ENCODE measurements around the gene NFE2L2. TPM values are rescaled to one million over a fixed set of nuclear protein-coding genes. Genes with fewer than 3 reads are reported as not detected.
"Not testable (repeated sequence)": the region's sequence is repeated elsewhere in the genome, so short reads cannot be mapped to it uniquely, and the experiment has no call there.

Gene NFE2L2
- total RNA-seq, 1 donor = 36.1 TPM

- DNase-seq (ENCODE audit: low read depth in 2 of 3, low spot score in 2 of 3) = peak in 2 of 3 donors; percentile 83 to 94
Observed at GRCh38 chr2:177239932-177240630, 24.4 kb downstream of the NFE2L2 start.

- DNase-seq (ENCODE audit: low read depth in 2 of 3, low spot score in 2 of 3) = no peak
Observed at GRCh38 chr2:177239053-177239452, 25.5 kb downstream of the NFE2L2 start.

GRCh38 chr2:177237932-177238331 lies 26.6 kb downstream of the NFE2L2 start:
- no peak for DNase-seq (ENCODE audit: low read depth in 2 of 3, low spot score in 2 of 3)

DNA sequence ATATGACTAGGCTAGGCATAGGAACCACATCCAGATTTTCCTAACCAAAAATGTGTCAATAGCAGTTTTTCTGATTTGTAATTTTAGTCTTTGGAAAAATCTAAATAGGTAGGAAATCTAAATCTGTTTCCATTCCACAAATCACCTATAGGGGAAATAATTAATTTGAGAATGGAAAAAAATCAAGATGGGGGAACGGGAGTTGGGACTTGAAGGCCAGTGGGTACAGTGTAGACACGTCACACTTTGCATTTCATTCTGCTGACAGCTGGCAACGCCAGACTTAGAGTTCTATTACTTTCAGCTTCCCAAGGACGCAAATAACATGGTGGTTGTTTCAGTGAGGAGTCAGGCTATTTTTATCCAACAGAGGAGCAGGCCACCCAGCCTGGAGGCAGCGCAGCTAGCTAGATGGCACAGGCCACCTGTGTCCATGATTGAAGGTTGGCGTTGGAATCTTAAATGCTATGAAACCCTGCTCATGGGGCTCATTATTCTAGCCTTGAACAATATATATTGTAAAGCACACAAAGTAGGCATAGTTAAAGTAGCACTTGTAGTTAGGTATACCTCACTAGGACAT lies 28.6 kb downstream of the NFE2L2 start:
- no peak for DNase-seq (ENCODE audit: low read depth in 2 of 3, low spot score in 2 of 3)

- no peak for DNase-seq (ENCODE audit: low read depth in 2 of 3, low spot score in 2 of 3)
Observed at GRCh38 chr2:177234267-177234666, 30.3 kb downstream of the NFE2L2 start.

DNA sequence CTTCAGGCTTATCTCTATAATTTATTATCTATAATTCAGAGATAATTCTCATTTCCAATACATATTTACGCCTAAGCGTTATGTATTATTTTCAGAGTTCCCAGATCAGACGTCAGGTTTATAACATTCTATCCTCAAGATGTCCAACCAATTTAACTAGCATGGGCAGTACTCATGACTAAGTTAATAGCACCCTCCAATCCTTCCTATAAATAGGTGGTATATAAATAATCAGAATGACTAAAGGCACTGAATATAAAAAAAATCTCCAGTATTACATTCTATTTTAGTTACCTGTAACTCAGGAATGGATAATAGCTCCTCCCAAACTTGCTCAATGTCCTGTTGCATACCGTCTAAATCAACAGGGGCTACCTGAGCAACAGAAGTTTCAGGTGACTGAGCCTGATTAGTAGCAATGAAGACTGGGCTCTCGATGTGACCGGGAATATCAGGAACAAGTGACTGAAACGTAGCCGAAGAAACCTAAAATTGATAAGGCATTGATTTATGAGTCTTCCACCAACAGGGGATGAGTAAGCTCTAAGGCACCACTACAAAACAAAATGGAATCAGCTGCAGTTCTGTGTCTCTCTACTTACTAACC lies 32.3 kb downstream of the NFE2L2 start:
- no peak for DNase-seq (ENCODE audit: low read depth in 2 of 3, low spot score in 2 of 3)

DNA sequence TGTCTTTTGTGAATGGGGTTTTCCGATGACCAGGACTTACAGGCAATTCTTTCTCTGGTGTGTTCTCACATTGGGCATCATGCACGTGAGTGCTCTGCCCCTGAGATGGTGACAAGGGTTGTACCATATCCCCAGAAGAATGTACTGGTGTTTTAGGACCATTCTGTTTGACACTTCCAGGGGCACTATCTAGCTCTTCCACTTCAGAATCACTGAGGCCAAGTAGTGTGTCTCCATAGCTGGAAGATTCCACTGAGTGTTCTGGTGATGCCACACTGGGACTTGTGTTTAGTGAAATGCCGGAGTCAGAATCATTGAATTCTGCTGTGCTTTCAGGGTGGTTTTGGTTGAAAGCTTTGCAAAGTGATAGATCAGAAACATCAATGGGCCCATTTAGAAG lies 33.3 kb downstream of the NFE2L2 start:
- DNase-seq (ENCODE audit: low read depth in 2 of 3, low spot score in 2 of 3) = no peak

GRCh38 chr2:177229442-177230242 lies 34.9 kb downstream of the NFE2L2 start:
- no peak for DNase-seq (ENCODE audit: low read depth in 2 of 3, low spot score in 2 of 3)

- no peak for DNase-seq (ENCODE audit: low read depth in 2 of 3, low spot score in 2 of 3)
Observed at GRCh38 chr2:177225965-177226360, 38.6 kb downstream of the NFE2L2 start.

DNA sequence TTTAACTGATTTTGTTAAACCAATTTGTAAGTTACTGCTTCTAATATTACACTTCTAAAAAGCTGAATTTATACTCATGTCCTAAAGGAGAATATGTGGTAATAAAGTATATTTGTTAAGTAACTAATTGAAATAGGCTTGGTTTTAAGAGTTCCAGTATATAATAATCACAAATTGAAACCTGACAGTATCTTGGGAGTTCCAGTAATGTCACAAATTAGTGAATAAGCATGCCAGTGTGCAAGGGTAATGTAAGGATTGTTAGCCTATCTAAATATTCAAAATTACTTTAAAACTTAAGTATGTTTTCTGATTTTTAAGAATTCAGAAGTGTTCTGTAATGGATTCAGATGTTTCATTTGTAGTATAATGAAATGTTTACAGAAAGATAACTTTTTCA lies 41.1 kb downstream of the NFE2L2 start:
- not testable (repeated sequence) for DNase-seq (ENCODE audit: low read depth in 2 of 3, low spot score in 2 of 3)

DNA sequence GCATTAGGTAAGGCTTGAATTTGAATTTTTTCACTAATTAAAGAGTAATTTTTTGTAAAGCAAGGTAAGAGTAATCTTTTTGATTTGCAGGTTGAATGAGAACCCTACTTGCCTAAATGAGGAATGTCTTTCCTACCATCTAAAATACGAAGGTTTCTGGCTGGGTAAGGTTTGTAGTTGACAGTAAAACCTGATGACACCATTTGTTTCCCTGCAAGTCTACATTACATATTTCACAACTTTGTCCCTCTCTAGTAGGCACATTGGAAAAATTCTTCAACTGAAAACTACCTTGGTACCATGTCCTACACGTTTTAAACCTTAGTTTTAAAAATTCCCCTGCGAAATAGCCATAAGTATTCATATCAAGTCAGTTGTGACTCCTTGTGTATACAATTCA lies 42.6 kb downstream of the NFE2L2 start:
- no peak for DNase-seq (ENCODE audit: low read depth in 2 of 3, low spot score in 2 of 3)

- DNase-seq (ENCODE audit: low read depth in 2 of 3, low spot score in 2 of 3) = no peak
Observed at GRCh38 chr2:177221534-177221933, 43.0 kb downstream of the NFE2L2 start.

- not testable (repeated sequence) for DNase-seq (ENCODE audit: low read depth in 2 of 3, low spot score in 2 of 3)
Observed at GRCh38 chr2:177219787-177220186, 44.7 kb downstream of the NFE2L2 start.

DNA sequence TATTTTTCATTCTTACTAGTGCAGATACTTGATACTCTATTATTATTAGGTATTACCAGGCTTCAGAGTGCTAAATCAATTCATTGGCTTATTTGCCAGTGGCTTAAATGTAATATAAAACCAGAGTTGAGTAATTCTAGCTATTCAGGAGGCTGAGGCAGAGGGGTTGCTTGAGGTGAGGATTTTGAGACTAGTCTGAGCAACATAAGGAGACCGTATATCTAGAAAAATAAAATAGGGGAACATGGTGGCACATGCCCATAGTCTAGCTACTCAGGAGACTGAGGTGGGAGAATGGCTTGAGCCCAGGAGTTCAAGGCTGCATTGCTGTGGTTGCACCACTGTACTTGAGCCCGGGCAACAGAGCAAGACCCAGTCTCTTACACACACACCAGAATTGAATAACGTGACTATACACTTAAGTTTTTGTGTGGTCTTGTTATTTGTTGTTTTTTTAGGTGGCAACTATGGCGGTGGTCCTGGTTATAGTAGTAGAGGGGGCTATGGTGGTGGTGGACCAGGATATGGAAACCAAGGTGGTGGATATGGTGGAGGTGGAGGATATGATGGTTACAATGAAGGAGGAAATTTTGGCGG lies 47.2 kb downstream of the NFE2L2 start:
- DNase-seq (ENCODE audit: low read depth in 2 of 3, low spot score in 2 of 3) = no peak

GRCh38 chr2:177212891-177213856 lies 51.4 kb downstream of the NFE2L2 start:
- peak; percentile 84 to 93 (median 90) for DNase-seq (ENCODE audit: low read depth in 2 of 3, low spot score in 2 of 3)

- peak; percentile 99 for DNase-seq (ENCODE audit: low read depth in 2 of 3, low spot score in 2 of 3)
Observed at GRCh38 chr2:177212106-177212890, 52.2 kb downstream of the NFE2L2 start, which contains the start of gene HNRNPA3. Gene HNRNPA3, plus strand, starts transcription at chr2:177212794. Its CDS starts 6 bp downstream, at chr2:177212800.

- DNase-seq (ENCODE audit: low read depth in 2 of 3, low spot score in 2 of 3) = peak in 1 of 3 donors; percentile 21
Observed at GRCh38 chr2:177211576-177212105, 52.9 kb downstream of the NFE2L2 start.

GRCh38 chr2:177211169-177211568 lies 53.4 kb downstream of the NFE2L2 start:
- no peak for DNase-seq (ENCODE audit: low read depth in 2 of 3, low spot score in 2 of 3)

- DNase-seq (ENCODE audit: low read depth in 2 of 3, low spot score in 2 of 3) = no peak
Observed at GRCh38 chr2:177207101-177207500, 57.4 kb downstream of the NFE2L2 start.
